K562 (cell line): ENCODE measurements around the gene RABIF. TPM values are rescaled to one million over a fixed set of nuclear protein-coding genes. Genes with fewer than 3 reads are reported as not detected.

Source experiments
- ATAC-seq: fragments of 200-7000 bp; cut with Tn5 transposase; 3 replicates; pipeline ENCODE4 v1.9.1; 2020; ENCODE audit warnings: moderate library complexity
- BruUV-seq: library from RNA; stranded (reverse); fragments of 400-500 nt; replicated peaks from 2 replicates; lab custom pipeline; 2021; lab: Mats Ljungman, UMichigan
- CTCF ChIA-PET: fragments of 300-600 bp; formaldehyde crosslinking; extraction: SDS; loops from one replicate; lab custom pipeline; 2021; ENCODE audit warnings: low intra/inter-chr PET ratio; lab: Yijun Ruan, JAX
- POLR2A ChIA-PET: fragments of 300-600, 350-650 bp; sonication (Branson Sonifier 250); formaldehyde crosslinking; extraction: SDS; loops from one replicate; lab custom pipeline; 2021; ENCODE audit warnings: antibody characterized with exemption, inconsistent platforms; lab: Yijun Ruan, JAX
- DNase-seq, 4 experiments: peaks; one replicate each; pipeline versions ENCODE4 v3.0.0 to v3.0.0-alpha.2; 2011 to 2018; ENCODE audit warnings: low spot score in 3 of 4, mixed read lengths in 3 of 4; ENCODE audit errors: extremely low read depth in 1 of 4
- FAIRE-seq: peaks from 2 replicates; lab custom pipeline; 2011; peaks lifted over from hg19 to GRCh38; lab: Jason Lieb, UNC
- H2AFZ ChIP-seq: 2 replicates; pipeline ENCODE4 v1.6.0; 2011; ENCODE audit warnings: low read depth, low read length, control low read depth, inconsistent platforms
- H3K27ac ChIP-seq: fragments of 200-600 bp; 3 replicates; pipeline ENCODE4 v1.8.0; 2011; ENCODE audit warnings: low read depth, mild to moderate bottlenecking, control low read depth, inconsistent platforms, low read length, moderate library complexity, mixed read lengths; ENCODE audit errors: extremely low read depth
- H3K27me3 ChIP-seq, 2 experiments: fragments of 300-600 bp in 1 of 2; 2 replicates in 1 of 2; 3 replicates in 1 of 2; pipeline versions ENCODE4 v1.6.0 to v1.8.0; 2011; ENCODE audit warnings: inconsistent platforms in 2 of 2, low read length in 2 of 2, mild to moderate bottlenecking in 1 of 2, mixed read lengths in 1 of 2, moderate library complexity in 1 of 2; ENCODE audit not compliant: control insufficient read depth in 2 of 2, insufficient read depth in 2 of 2
- H3K36me3 ChIP-seq: fragments of 300-600 bp; 3 replicates; pipeline ENCODE4 v1.8.0; 2011; ENCODE audit warnings: mild to moderate bottlenecking, low read length, inconsistent platforms; ENCODE audit not compliant: control insufficient read depth, insufficient read depth
- H3K4me1 ChIP-seq, 2 experiments: fragments of 200-600 bp in 1 of 2; replicated peaks in 1 of 2; 2 replicates in 1 of 2; 3 replicates in 1 of 2; pipeline versions ENCODE4 v1.5.1 to v1.8.0; 2011; ENCODE audit warnings: inconsistent platforms in 2 of 2, low read length in 2 of 2, mild to moderate bottlenecking in 1 of 2, mixed read lengths in 1 of 2, moderate library complexity in 1 of 2; ENCODE audit not compliant: control insufficient read depth in 2 of 2, insufficient read depth in 2 of 2
- H3K4me2 ChIP-seq: 2 replicates; pipeline ENCODE4 v1.6.1; 2011; ENCODE audit warnings: low read length, control low read depth, inconsistent platforms, mixed read lengths; ENCODE audit not compliant: insufficient read depth
- H3K4me3 ChIP-seq: fragments of 200-600 bp; sonication (generic), shearing (Covaris generic); 2 replicates; pipeline ENCODE4 v1.5.1; 2016; ENCODE audit warnings: control low read depth, inconsistent platforms
- H3K79me2 ChIP-seq: fragments of 200-600 bp; 3 replicates; pipeline ENCODE4 v1.8.0; 2011; ENCODE audit warnings: low read length, inconsistent platforms; ENCODE audit not compliant: control insufficient read depth, insufficient read depth
- H3K9ac ChIP-seq, 2 experiments: 2 replicates each; pipeline versions ENCODE4 v1.6.0 to v1.6.1; 2011; ENCODE audit warnings: low read depth in 2 of 2, low read length in 2 of 2, control low read depth in 1 of 2, inconsistent platforms in 1 of 2, mild to moderate bottlenecking in 1 of 2, mixed read lengths in 1 of 2; ENCODE audit not compliant: insufficient read depth in 1 of 2
- H3K9me1 ChIP-seq: one replicate; pipeline ENCODE4 v1.6.0; 2011; ENCODE audit warnings: inconsistent platforms, mild to moderate bottlenecking, low read length, moderate library complexity; ENCODE audit not compliant: control insufficient read depth, insufficient read depth
- H3K9me3 ChIP-seq: replicated peaks from 2 replicates; pipeline ENCODE4 v1.5.1; 2011; ENCODE audit warnings: low read depth, low read length, inconsistent platforms; ENCODE audit not compliant: control insufficient read depth, insufficient read depth
- H4K20me1 ChIP-seq: replicated peaks from 2 replicates; pipeline ENCODE4 v1.6.1; 2011; ENCODE audit warnings: low read length, inconsistent platforms, mixed read lengths; ENCODE audit not compliant: control insufficient read depth, insufficient read depth
- HMG20B ChIP-seq: fragments of 250-450 bp; sonication (Bioruptor Pico); IDR thresholded peaks from 2 replicates; pipeline ENCODE4 v1.5.0; 2021; ENCODE audit warnings: mild to moderate bottlenecking
- ILK ChIP-seq: fragments of 450-650 bp; IDR thresholded peaks from 2 replicates; pipeline ENCODE4 v1.6.1; 2016; ENCODE audit warnings: missing genetic modification characterization, low read depth, mild to moderate bottlenecking, missing compliant biosample characterization, moderate library complexity, borderline replicate concordance
- MAFF ChIP-seq: IDR thresholded peaks from 2 replicates; pipeline ENCODE4 v1.6.1; 2012; ENCODE audit warnings: low read length, improper control_type of control experiment
- NFE2 ChIP-seq: IDR thresholded peaks from 2 replicates; pipeline ENCODE4 v1.6.1; 2014; ENCODE audit warnings: antibody characterized with exemption, low read depth
- SAFB2 ChIP-seq: fragments of 200-400 bp; formaldehyde crosslinking; IDR thresholded peaks from 2 replicates; pipeline ENCODE4 v1.6.1; 2018; ENCODE audit warnings: borderline replicate concordance, low read length, low read depth, moderate library complexity; ENCODE audit not compliant: severe bottlenecking
- ZEB2 ChIP-seq: fragments of 450-650 bp; IDR thresholded peaks from 2 replicates; pipeline ENCODE4 v1.6.1; 2016
- ZNF395 ChIP-seq: fragments of 200-800 bp; sonication (Bioruptor generic); IDR thresholded peaks from 2 replicates; pipeline ENCODE4 v1.6.1; 2017; ENCODE audit warnings: missing genetic modification characterization, missing compliant biosample characterization
- ZNF695 ChIP-seq: fragments of 450-650 bp; formaldehyde crosslinking; IDR thresholded peaks from 2 replicates; pipeline ENCODE4 v1.4.0; 2020; ENCODE audit warnings: mild to moderate bottlenecking, moderate library complexity
- WGBS: fragments of 100-300 bp; shearing (Covaris generic); methylation state at CpG from one replicate; pipeline ENCODE4 v1.1.6; 2016; ENCODE audit warnings: low coverage, mixed read lengths; ENCODE audit not compliant: insufficient coverage; ENCODE audit errors: missing lambda C conversion rate; 5-methylcytosine and 5-hydroxymethylcytosine counted together
- in situ Hi-C: fragments of 300-500 bp; cut with MboI; formaldehyde crosslinking; loops from 4 replicates; pipeline ENCODE4 v1.15.0; 2018; ENCODE audit warnings: inconsistent platforms, mixed read lengths
- intact Hi-C: fragments of 100-400 bp; cut with micrococcal nuclease; formaldehyde crosslinking; loops from 2 replicates; pipeline ENCODE4 v1.14.2; 2022
- polyA plus RNA-seq, 8 experiments: library from polyadenylated mRNA; depleted of rRNA in 4 of 8; stranded (reverse) in 5 of 8; unstranded in 3 of 8; fragments of >200 nt; fragmentation: Nextera tagmentation in 2 of 8; fragmentation: Illumina TruSeq in 1 of 8; extraction: Ambion mirVana in 2 of 8; extraction: Trizol in 1 of 8; gene quantifications; 2 replicates each; pipeline versions ENCODE4 v1.2.1 to v1.2.3, GENCODE V29; 2011 to 2014; ENCODE audit warnings: inconsistent platforms in 1 of 8, missing spikeins in 1 of 8
- total RNA-seq, 7 experiments: library from RNA; depleted of rRNA in 6 of 7; stranded (reverse); fragments of >200 nt in 6 of 7; fragmentation: Illumina TruSeq in 2 of 7; extraction: Trizol in 2 of 7; gene quantifications; 2 replicates each; pipeline versions ENCODE4 v1.2.1 to v1.2.3, GENCODE V29; 2011 to 2021; ENCODE audit warnings: low replicate concordance in 1 of 7

The RABIF gene
- total and polyA plus RNA-seq, 9 of the 15 experiments (the other 6 are each of a cell fraction or from before 2014, with no cell fraction given), result 7.4 to 20.1 (median 11.0) TPM

GRCh38 chr1:202901555-202901954 is 12.6 kb upstream of the RABIF start:
- in situ Hi-C loops, result no loop called here
- WGBS, result 90% methylated on average over 4 of the region's 4 CpGs
- DNase-seq (no peak), ATAC-seq (no peak), FAIRE-seq (no peak)
- no peak overlapping the region for H3K4me3 ChIP-seq
- no peak overlapping the region for H2AFZ ChIP-seq
- H3K9me3 ChIP-seq, result no peaks in the 10 kb centered on the region
- no peak overlapping the region for H3K27ac ChIP-seq
- no peaks in the 10 kb centered on the region for H3K4me1 ChIP-seq
- BruUV-seq, result no TSS peak
- peaks cover 44% of the 10 kb centered on the region for H3K36me3 ChIP-seq
- no peaks in the 10 kb centered on the region for H3K27me3 ChIP-seq
- POLR2A ChIA-PET, result interaction anchor here (1.3 kb wide), 1 partner anchor 11 kb away, joined by 3 read pairs; no protein-coding TSS in a partner anchor
- H3K9me1 ChIP-seq, result no peaks in the 10 kb centered on the region
- intact Hi-C loops, result no loop called here
- TF ChIP-seq MAFF, result no peak
- no peak for TF ChIP-seq ZEB2
- TF ChIP-seq SAFB2, result no peak
- TF ChIP-seq ZNF695, result no peak
- TF ChIP-seq NFE2, result no peak
- TF ChIP-seq ZNF395 (CRISPR knock-in tag), result no peak
- no peak for TF ChIP-seq HMG20B (CRISPR knock-in tag)
- TF ChIP-seq ILK (tag), result no peak
- no peak overlapping the region for H3K4me2 ChIP-seq
- CTCF ChIA-PET, result no interaction called here
- no peak overlapping the region for H3K9ac ChIP-seq
- H4K20me1 ChIP-seq, result no peaks in the 10 kb centered on the region
- no peaks in the 10 kb centered on the region for H3K79me2 ChIP-seq
